ENCODE results near the gene DCUN1D5. TPM values are rescaled to one million over a fixed set of nuclear protein-coding genes. Genes with fewer than 3 reads are reported as not detected.
"Not testable (repeated sequence)": the region's sequence is repeated elsewhere in the genome, so short reads cannot be mapped to it uniquely, and the experiment has no call there.

The DCUN1D5 gene
- total RNA-seq, 3 donors from 2014 or later: 31.8 to 38.2 (median 36.2) TPM

DNA sequence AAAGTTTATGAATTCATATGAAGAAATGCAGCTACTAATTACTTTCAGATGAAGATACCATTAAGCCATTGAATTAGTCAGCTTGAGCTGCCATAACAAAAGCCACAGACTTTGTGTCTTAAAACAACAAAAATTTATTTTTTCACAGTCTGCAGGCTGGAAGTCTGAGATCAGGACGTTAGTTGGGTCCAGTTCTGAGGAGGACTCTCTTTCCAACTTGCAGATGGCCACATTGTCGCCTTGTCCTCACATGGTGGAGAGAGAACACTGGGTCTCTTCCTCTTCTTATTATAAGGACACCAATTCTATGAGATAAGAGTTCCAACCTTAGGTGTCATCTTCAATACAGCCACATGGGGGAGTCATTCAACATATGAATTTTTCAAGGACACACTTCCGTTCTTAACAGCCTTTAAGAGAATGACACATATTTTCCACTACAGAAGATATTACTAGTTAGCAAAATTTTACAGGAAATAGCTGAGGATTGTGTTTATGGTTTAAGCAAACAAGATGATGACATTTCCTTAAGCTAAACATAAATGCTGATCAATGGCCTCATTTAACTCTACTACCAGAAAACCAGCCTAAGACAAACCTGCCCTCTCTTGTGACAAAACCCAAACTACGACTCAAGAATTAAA, 56.0 kb downstream of the DCUN1D5 start:
- Histone ChIP-seq H3K27ac (no peak overlapping the region), H3K36me3 (no peaks in the 10 kb centered on the region), H3K9me3 (no peaks in the 10 kb centered on the region), H3K4me3 (no peak overlapping the region), H3K27me3 (no peaks in the 10 kb centered on the region), H3K4me1 (no peaks in the 10 kb centered on the region)
- no peak for TF ChIP-seq POLR2A (IDR thresholded peaks at IDR 0.05)
- no peak for TF ChIP-seq POLR2AphosphoS5 (IDR thresholded peaks at IDR 0.05)
- TF ChIP-seq, protein P1, sequence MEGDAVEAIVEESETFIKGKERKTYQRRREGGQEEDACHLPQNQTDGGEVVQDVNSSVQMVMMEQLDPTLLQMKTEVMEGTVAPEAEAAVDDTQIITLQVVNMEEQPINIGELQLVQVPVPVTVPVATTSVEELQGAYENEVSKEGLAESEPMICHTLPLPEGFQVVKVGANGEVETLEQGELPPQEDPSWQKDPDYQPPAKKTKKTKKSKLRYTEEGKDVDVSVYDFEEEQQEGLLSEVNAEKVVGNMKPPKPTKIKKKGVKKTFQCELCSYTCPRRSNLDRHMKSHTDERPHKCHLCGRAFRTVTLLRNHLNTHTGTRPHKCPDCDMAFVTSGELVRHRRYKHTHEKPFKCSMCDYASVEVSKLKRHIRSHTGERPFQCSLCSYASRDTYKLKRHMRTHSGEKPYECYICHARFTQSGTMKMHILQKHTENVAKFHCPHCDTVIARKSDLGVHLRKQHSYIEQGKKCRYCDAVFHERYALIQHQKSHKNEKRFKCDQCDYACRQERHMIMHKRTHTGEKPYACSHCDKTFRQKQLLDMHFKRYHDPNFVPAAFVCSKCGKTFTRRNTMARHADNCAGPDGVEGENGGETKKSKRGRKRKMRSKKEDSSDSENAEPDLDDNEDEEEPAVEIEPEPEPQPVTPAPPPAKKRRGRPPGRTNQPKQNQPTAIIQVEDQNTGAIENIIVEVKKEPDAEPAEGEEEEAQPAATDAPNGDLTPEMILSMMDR (IDR thresholded peaks at IDR 0.05): peak; percentile 38 to 62 (median 45)
- DNase-seq (ENCODE audit: low spot score in 2 of 2): no peak
- intact Hi-C loops (cut with DNase I; ENCODE audit: low total_unique reads): no loop called here

DNA sequence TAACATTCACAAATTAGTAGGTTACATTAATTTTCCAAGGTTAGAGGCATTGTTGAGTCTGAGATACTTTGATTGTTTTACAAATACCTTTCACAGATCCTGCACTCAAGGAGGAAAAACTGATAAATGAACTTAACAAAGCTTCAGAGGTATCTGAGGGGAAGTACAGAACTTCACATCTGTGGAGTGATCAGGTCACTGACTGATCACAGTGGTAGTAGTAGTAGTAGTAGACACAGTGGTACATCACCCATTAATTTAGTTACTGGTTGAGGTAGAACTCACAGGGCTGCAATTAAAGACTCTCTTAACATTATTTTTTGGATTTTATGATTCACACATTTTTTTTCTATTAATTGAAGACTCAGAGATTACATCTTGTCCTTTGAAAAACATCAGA, 56.7 kb downstream of the DCUN1D5 start:
- TF ChIP-seq, protein P1 (IDR thresholded peaks at IDR 0.05): no peak
- TF ChIP-seq POLR2AphosphoS5 (IDR thresholded peaks at IDR 0.05) (no peak), POLR2A (IDR thresholded peaks at IDR 0.05) (no peak)
- DNase-seq (ENCODE audit: low spot score in 2 of 2): no peak

DNA sequence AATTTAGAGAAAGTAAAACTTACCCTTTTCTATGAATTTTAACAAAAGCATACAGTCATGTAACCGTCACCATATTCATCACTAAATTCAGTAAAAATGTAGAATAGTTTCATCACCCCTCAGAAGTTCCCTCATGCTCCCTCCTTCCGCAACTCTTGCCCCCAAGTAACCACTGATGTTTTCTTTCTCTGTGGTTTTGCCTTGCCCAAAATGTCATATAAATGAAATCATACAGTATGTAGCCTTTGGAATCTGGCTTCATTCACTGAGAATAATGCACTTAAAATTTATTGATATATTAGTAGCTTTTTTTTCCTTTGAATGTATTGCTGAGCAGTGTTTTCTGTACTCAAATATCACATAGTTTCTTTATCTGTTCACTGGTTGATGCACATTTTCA, 60.1 kb downstream of the DCUN1D5 start:
- no peak for TF ChIP-seq POLR2AphosphoS5 (IDR thresholded peaks at IDR 0.05)
- TF ChIP-seq, protein P1 (IDR thresholded peaks at IDR 0.05): no peak
- TF ChIP-seq POLR2A (IDR thresholded peaks at IDR 0.05): no peak

More for the DNA sequence above, 56.7 kb downstream of the DCUN1D5 start:
- H3K4me3 ChIP-seq: no peak overlapping the region
- no peak overlapping the region for H3K27ac ChIP-seq
- H3K27me3 ChIP-seq: no peaks in the 10 kb centered on the region
- no peaks in the 10 kb centered on the region for H3K4me1 ChIP-seq
- no peaks in the 10 kb centered on the region for H3K9me3 ChIP-seq
- H3K36me3 ChIP-seq: no peaks in the 10 kb centered on the region
- intact Hi-C loops (cut with DNase I; ENCODE audit: low total_unique reads): no loop called here

GRCh38 chr11:103029401-103029800, 62.6 kb downstream of the DCUN1D5 start:
- Histone ChIP-seq H3K27ac (no peak overlapping the region), H3K4me3 (no peak overlapping the region), H3K36me3 (no peaks in the 10 kb centered on the region), H3K27me3 (no peaks in the 10 kb centered on the region), H3K9me3 (no peaks in the 10 kb centered on the region), H3K4me1 (no peaks in the 10 kb centered on the region)
- TF ChIP-seq POLR2AphosphoS5 (IDR thresholded peaks at IDR 0.05) (no peak), POLR2A (IDR thresholded peaks at IDR 0.05) (no peak)
- TF ChIP-seq, protein P1 (IDR thresholded peaks at IDR 0.05): no peak
- no peak for DNase-seq (ENCODE audit: low spot score in 2 of 2)
- intact Hi-C loops (cut with DNase I; ENCODE audit: low total_unique reads): no loop called here

More for the DNA sequence above, 60.1 kb downstream of the DCUN1D5 start:
- no peaks in the 10 kb centered on the region for H3K4me1 ChIP-seq
- H3K27ac ChIP-seq: no peak overlapping the region
- intact Hi-C loops (cut with DNase I; ENCODE audit: low total_unique reads): no loop called here
- H3K36me3 ChIP-seq: no peaks in the 10 kb centered on the region
- no peak overlapping the region for H3K4me3 ChIP-seq
- no peak for DNase-seq (ENCODE audit: low spot score in 2 of 2)
- no peaks in the 10 kb centered on the region for H3K27me3 ChIP-seq
- H3K9me3 ChIP-seq: no peaks in the 10 kb centered on the region

- intact Hi-C loops (cut with DNase I; ENCODE audit: low total_unique reads); H3K9me3 ChIP-seq; H3K4me1 ChIP-seq; H3K4me3 ChIP-seq; H3K27me3 ChIP-seq; H3K27ac ChIP-seq; DNase-seq (ENCODE audit: low spot score in 2 of 2); H3K36me3 ChIP-seq: not testable (repeated sequence)
Observed at GRCh38 chr11:103028304-103029020, 63.5 kb downstream of the DCUN1D5 start.

Measured in breast epithelium (tissue), 4 donors.